Pancreas (tissue), 10 donors: Measurements from ENCODE around the gene CALM3. TPM values are rescaled to one million over a fixed set of nuclear protein-coding genes. Genes with fewer than 3 reads are reported as not detected.
A peak's percentile ranks its signal among the peaks of the same experiment; 100 is the strongest.

Experiments
- ATAC-seq, 4 donors: fragments of 200-7000 bp; cut with Tn5 transposase; one replicate each; pipeline versions ENCODE4 v1.8.0 to v1.9.1; 2020; ENCODE audit warnings: mild to moderate bottlenecking in 4 of 4, moderate library complexity in 4 of 4
- DNase-seq, 6 donors: peaks; one replicate each; pipeline ENCODE4 v3.0.0-alpha.2; 2020
- FAIRE-seq: peaks from 2 replicates; lab custom pipeline; 2012; peaks lifted over from hg19 to GRCh38; lab: Jason Lieb, UNC
- H3K27ac ChIP-seq, 4 donors: fragments of 200-600 bp; sonication (generic); 1 replicate in 3 of 4; 2 replicates in 1 of 4; pipeline versions ENCODE4 v1.5.0 to v1.8.0; 2020
- H3K27me3 ChIP-seq, 4 donors: fragments of 200-600 bp; one replicate each; pipeline ENCODE4 v1.8.0; 2021
- H3K36me3 ChIP-seq, 3 donors: fragments of 200-600 bp; sonication (generic) in 1 of 3; one replicate each; pipeline versions ENCODE4 v1.5.0 to v1.8.0; 2020 to 2021
- H3K4me1 ChIP-seq, 3 donors: fragments of 200-600 bp; one replicate each; pipeline ENCODE4 v1.8.0; 2021
- H3K4me3 ChIP-seq, 4 donors: fragments of 200-600 bp; sonication (generic) in 2 of 4; one replicate each; pipeline versions ENCODE4 v1.5.0 to v1.8.0; 2020 to 2021
- H3K9me3 ChIP-seq, 4 donors: fragments of 200-600 bp; one replicate each; pipeline ENCODE4 v1.8.0; 2021
- WGBS, 2 donors: extraction: QIAGEN DNeasy Blood & Tissue Kit; methylation state at CpG; one replicate each; pipeline ENCODE4 v1.1.7; 2013; 5-methylcytosine and 5-hydroxymethylcytosine counted together
- intact Hi-C, 3 donors: fragments of 100-400 bp; cut with DNase I; formaldehyde crosslinking; loops; one replicate each; pipeline versions ENCODE4 v1.11.1 to v1.14.2; 2022
- polyA plus RNA-seq, 2 donors: library from polyadenylated mRNA; stranded (reverse); fragments of 200-250 nt; gene quantifications; one replicate each; pipeline ENCODE4 v1.2.3, GENCODE V29; 2013
- total RNA-seq, 6 donors: library from RNA; stranded (reverse); fragmentation: NEBNext Ultra II Directional in 4 of 6; extraction: Animal tissue kit (Norgen Biotek cat#: 25700) in 4 of 6; gene quantifications; one replicate each; pipeline versions ENCODE4 v1.2.1 to v1.2.4, GENCODE V29; 2021 to 2023
- TF ChIP-seq, protein P1 (sequence below), 4 donors: fragments of 200-600 bp; sonication (generic) in 3 of 4; IDR thresholded peaks; one replicate each; pipeline versions ENCODE4 v1.5.0 to v1.8.0; 2021; ENCODE audit warnings: antibody characterized with exemption in 4 of 4
- donor health status: healthy with polysubstance abuse.
- donor health status: DM: no; HTN: no; CAD: no; lungs with moderate emphysema.
- donor health status: DM: no; HTN: no; CAD: no.
- donor health status: control.
- donor health status: control.
- donor health status: Bipolar disorder and iron deficiency.
- donor health status: DM: yes; HTN: yes; CAD: no.
- donor health status: DM: no; HTN: no; CAD: no.
- donor health status: DM: no; HTN: no; CAD: no.
- donor health status: DM: yes; HTN: yes; CAD: no.

CALM3 gene
- total and polyA plus RNA-seq, 8 donors: 59.6 to 127 (median 89.8) TPM

DNA sequence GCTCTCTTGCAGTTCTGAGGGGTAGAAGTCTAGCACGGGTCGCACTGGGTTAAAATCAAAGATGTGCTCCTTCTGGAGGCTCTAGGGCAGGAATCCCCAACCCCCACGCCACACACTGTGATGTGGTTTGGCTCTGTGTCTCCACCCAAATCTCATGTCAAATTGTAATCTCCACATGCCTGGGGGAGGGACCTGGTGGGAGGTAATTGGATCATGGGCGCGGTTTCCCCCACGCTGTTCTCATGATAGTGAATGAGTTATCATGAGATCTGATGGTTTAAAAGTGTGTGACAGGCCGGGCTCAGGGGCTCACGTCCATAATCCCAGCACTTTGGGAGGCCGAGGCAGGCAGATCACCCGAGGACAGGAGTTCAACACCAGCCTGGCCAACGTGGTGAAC lies 26.6 kb upstream of the CALM3 start:
- 73 to 81% methylated on average over 11 of the region's 11 CpGs for WGBS, 2 donors
- no peak for DNase-seq
- intact Hi-C loops: no loop called here
- Histone ChIP-seq H3K27ac (no peak overlapping the region), H3K36me3 (no peaks in the 10 kb centered on the region), H3K27me3 (no peaks in the 10 kb centered on the region), H3K9me3 (no peaks in the 10 kb centered on the region), H3K4me1 (no peaks in the 10 kb centered on the region), H3K4me3 (no peak overlapping the region)
- no peak for ATAC-seq
- TF ChIP-seq, protein P1, sequence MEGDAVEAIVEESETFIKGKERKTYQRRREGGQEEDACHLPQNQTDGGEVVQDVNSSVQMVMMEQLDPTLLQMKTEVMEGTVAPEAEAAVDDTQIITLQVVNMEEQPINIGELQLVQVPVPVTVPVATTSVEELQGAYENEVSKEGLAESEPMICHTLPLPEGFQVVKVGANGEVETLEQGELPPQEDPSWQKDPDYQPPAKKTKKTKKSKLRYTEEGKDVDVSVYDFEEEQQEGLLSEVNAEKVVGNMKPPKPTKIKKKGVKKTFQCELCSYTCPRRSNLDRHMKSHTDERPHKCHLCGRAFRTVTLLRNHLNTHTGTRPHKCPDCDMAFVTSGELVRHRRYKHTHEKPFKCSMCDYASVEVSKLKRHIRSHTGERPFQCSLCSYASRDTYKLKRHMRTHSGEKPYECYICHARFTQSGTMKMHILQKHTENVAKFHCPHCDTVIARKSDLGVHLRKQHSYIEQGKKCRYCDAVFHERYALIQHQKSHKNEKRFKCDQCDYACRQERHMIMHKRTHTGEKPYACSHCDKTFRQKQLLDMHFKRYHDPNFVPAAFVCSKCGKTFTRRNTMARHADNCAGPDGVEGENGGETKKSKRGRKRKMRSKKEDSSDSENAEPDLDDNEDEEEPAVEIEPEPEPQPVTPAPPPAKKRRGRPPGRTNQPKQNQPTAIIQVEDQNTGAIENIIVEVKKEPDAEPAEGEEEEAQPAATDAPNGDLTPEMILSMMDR (IDR thresholded peaks at IDR 0.05): no peak
- FAIRE-seq: no peak

DNA sequence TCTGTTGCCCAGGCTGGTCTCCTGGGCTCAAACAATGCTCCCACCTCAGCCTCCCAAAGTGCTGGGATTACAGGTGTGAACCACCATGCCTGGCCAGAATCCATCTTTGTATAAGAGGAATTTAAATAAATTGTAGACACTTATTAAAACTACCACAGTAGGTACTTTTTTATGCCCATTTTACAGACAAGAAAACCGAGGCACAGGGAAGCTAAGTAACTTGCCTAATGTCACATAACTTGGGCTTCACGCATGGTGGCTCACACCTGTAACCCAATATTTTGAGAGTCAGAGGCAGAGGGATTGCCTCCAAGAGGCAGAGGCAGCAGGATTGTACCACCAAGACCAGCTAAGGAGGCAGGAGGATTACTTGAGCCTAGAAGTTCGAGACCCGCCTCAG lies 22.7 kb upstream of the CALM3 start:
- H3K27ac ChIP-seq: no peak overlapping the region
- FAIRE-seq: no peak
- H3K4me1 ChIP-seq: no peaks in the 10 kb centered on the region
- H3K4me3 ChIP-seq: no peak overlapping the region
- no peak for ATAC-seq
- no peak for DNase-seq
- H3K36me3 ChIP-seq: no peaks in the 10 kb centered on the region
- no peaks in the 10 kb centered on the region for H3K27me3 ChIP-seq
- intact Hi-C loops: no loop called here
- TF ChIP-seq, protein P1 (IDR thresholded peaks at IDR 0.05): no peak
- H3K9me3 ChIP-seq: no peaks in the 10 kb centered on the region
- WGBS, 2 donors: 91 to 95% methylated on average over 4 of the region's 4 CpGs

DNA sequence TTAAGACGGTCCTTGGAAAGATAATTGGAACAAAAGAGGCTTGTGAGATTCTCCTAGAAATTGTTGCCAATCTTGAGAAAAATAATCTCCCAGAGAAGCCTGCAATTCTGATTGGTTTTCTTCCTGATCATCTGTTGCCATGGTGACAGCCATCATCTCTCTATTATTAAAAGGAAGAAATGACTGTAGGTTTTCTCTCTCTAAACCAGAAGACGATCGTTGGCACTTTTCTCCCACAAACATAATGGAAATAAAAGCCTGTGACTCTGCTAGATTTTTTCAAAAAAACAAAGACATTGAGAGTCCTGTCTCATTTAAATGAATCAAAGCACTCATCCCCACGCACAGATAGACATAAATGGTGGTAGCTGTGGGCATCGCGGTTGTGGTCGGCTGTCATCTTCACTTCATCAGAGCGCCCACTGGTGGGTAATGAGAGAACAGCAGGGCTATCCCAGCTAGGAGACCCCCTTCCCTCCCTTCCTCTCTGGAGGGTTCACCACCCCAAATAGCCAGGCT lies 21.7 kb upstream of the CALM3 start:
- FAIRE-seq (no peak), DNase-seq (no peak)

DNA sequence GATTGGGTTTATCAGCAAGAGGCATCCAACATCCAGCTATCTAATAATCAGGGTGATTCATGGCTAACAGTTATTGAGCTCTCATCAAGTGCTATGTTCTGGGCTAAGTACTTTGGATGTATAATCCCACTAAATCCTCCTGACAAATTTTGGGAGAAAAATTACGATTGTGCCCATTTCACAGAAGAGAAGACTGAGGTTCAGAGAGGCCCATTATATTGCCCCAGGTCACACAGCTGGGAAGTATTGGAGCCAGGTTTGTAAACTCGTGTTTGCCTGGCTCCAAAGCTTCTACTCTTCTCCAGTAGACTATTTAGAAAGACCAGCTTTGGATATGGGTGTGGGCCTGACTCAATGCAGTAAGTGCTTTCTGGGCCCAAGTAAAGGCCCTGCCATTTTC lies 20.9 kb upstream of the CALM3 start:
- ATAC-seq (no peak), FAIRE-seq (no peak), DNase-seq (no peak)
- Histone ChIP-seq H3K9me3 (no peaks in the 10 kb centered on the region), H3K4me1 (no peaks in the 10 kb centered on the region), H3K27me3 (no peaks in the 10 kb centered on the region), H3K27ac (no peak overlapping the region), H3K4me3 (no peak overlapping the region), H3K36me3 (no peaks in the 10 kb centered on the region)
- intact Hi-C loops: no loop called here
- WGBS, 2 donors: 69 to 91% methylated on average over 2 of the region's 2 CpGs
- TF ChIP-seq, protein P1 (IDR thresholded peaks at IDR 0.05): no peak

More for the DNA sequence above, 21.7 kb upstream of the CALM3 start:
- H3K27ac ChIP-seq: no peak overlapping the region
- H3K27me3 ChIP-seq: no peaks in the 10 kb centered on the region
- no peaks in the 10 kb centered on the region for H3K36me3 ChIP-seq
- ATAC-seq: no peak
- 47 to 60% methylated on average over 8 of the region's 8 CpGs for WGBS, 2 donors
- TF ChIP-seq, protein P1 (IDR thresholded peaks at IDR 0.05): peak in 1 of 4 donors; percentile 18
- H3K4me3 ChIP-seq: no peak overlapping the region
- H3K9me3 ChIP-seq: no peaks in the 10 kb centered on the region
- intact Hi-C loops: no loop called here
- no peaks in the 10 kb centered on the region for H3K4me1 ChIP-seq

DNA sequence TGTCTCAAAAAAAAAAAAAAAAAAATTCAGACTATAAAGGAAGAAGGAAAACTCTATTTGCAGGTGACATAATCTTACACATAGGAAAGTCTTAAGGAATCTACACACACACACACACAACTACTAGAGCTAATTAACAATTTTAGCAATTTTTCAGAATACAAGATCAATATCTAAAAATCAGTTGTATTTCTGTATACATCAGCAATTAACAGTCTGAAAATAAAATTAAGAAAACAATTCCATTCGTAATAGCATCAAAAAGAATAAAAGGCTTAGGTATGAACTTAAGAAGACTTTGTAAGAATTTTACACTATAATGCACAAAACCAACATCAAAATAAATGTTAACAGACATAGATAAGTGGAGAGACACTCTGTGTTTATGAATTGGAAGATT lies 15.6 kb upstream of the CALM3 start:
- no peak for ATAC-seq
- no peaks in the 10 kb centered on the region for H3K4me1 ChIP-seq
- no peak for DNase-seq
- no peak overlapping the region for H3K4me3 ChIP-seq
- TF ChIP-seq, protein P1 (IDR thresholded peaks at IDR 0.05): no peak
- H3K27me3 ChIP-seq: no peaks in the 10 kb centered on the region
- intact Hi-C loops: no loop called here
- WGBS, 2 donors: 89 to 94% methylated on average over 1 of the region's 1 CpG
- H3K9me3 ChIP-seq: no peaks in the 10 kb centered on the region
- no peak for FAIRE-seq
- no peaks in the 10 kb centered on the region for H3K36me3 ChIP-seq
- no peak overlapping the region for H3K27ac ChIP-seq
